HG02610 (cell line): ENCODE measurements around the gene FBXL7.

Experiments used
- ATAC-seq: cut with Tn5 transposase; IDR thresholded peaks from one replicate; pipeline ENCODE4 v1.9.1; 2021; ENCODE audit warnings: mild to moderate bottlenecking, moderate library complexity; ENCODE audit not compliant: unreplicated experiment

The FBXL7 gene

GRCh38 chr5:15647251-15647650, 147.3 kb downstream of the FBXL7 start:
- ATAC-seq: no peak

- no peak for ATAC-seq
Measured at GRCh38 chr5:15650266-15650665, 150.3 kb downstream of the FBXL7 start.

- ATAC-seq: no peak
Measured at GRCh38 chr5:15654779-15655178, 154.8 kb downstream of the FBXL7 start.

GRCh38 chr5:15655683-15656082, 155.7 kb downstream of the FBXL7 start:
- no peak for ATAC-seq

- ATAC-seq: no peak
Measured at GRCh38 chr5:15664961-15665360, 165.0 kb downstream of the FBXL7 start.

- ATAC-seq: no peak
Measured at GRCh38 chr5:15669826-15670225, 169.8 kb downstream of the FBXL7 start.

- no peak for ATAC-seq
Measured at GRCh38 chr5:15674716-15675115, 174.7 kb downstream of the FBXL7 start.

- ATAC-seq: no peak
Measured at GRCh38 chr5:15676591-15676990, 176.6 kb downstream of the FBXL7 start.

GRCh38 chr5:15679161-15679560, 179.2 kb downstream of the FBXL7 start:
- no peak for ATAC-seq

- ATAC-seq: no peak
Measured at GRCh38 chr5:15680455-15680854, 180.5 kb downstream of the FBXL7 start.

- ATAC-seq: no peak
Measured at GRCh38 chr5:15682122-15682521, 182.1 kb downstream of the FBXL7 start.

GRCh38 chr5:15682566-15682965, 182.6 kb downstream of the FBXL7 start:
- no peak for ATAC-seq

GRCh38 chr5:15683332-15683731, 183.4 kb downstream of the FBXL7 start:
- no peak for ATAC-seq

- ATAC-seq: no peak
Measured at GRCh38 chr5:15687401-15687800, 187.4 kb downstream of the FBXL7 start.

GRCh38 chr5:15689836-15690235, 189.9 kb downstream of the FBXL7 start:
- ATAC-seq: no peak

GRCh38 chr5:15690611-15691010, 190.6 kb downstream of the FBXL7 start:
- ATAC-seq: no peak

- no peak for ATAC-seq
Measured at GRCh38 chr5:15691521-15691920, 191.5 kb downstream of the FBXL7 start.

- ATAC-seq: no peak
Measured at GRCh38 chr5:15692706-15693381, 192.9 kb downstream of the FBXL7 start.

- ATAC-seq: no peak
Measured at GRCh38 chr5:15693382-15693728, 193.4 kb downstream of the FBXL7 start.

- no peak for ATAC-seq
Measured at GRCh38 chr5:15693933-15694332, 194.0 kb downstream of the FBXL7 start.

- no peak for ATAC-seq
Measured at GRCh38 chr5:15694696-15695214, 194.8 kb downstream of the FBXL7 start.

GRCh38 chr5:15695215-15695731, 195.3 kb downstream of the FBXL7 start:
- ATAC-seq: no peak

GRCh38 chr5:15700373-15700772, 200.4 kb downstream of the FBXL7 start:
- no peak for ATAC-seq
